ENCODE measurements around the gene TCAIM.

The TCAIM gene

DNA sequence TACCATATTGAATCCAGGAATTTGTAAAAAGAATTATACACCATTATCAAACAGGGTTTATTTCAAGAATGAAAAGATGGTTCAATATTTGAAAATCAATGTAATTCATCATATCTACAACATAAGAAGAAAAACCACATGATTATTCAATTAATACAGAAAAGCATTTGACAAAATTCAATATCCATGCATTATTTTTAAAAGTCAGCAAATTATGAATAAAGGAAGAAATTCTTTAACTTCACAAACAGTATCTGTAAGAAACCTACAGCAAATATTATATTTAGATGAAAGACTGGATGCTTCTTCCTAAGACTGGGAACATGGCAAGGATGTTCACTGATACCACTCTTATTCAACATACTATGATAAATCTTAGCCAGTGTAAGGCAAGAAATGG, 41.3 kb upstream of the TCAIM start (continued):
- TF ChIP-seq ZNF777 (tag by site-specific recombination; IDR thresholded peaks at IDR 0.05; ENCODE audit: borderline replicate concordance) (no peak), ZNF792 (tag by site-specific recombination; IDR thresholded peaks at IDR 0.05) (no peak), KLF16 (tag by site-specific recombination; IDR thresholded peaks at IDR 0.05) (no peak), ZBTB20 (tag by site-specific recombination; IDR thresholded peaks at IDR 0.05) (no peak), ZNF202 (tag by site-specific recombination; IDR thresholded peaks at IDR 0.05; ENCODE audit: borderline replicate concordance) (no peak), ZNF266 (tag by site-specific recombination; IDR thresholded peaks at IDR 0.05; ENCODE audit: low read depth) (no peak), ZFHX2 (tag by site-specific recombination; conservative IDR thresholded peaks at IDR 0.05) (no peak), ZNF558 (tag by site-specific recombination; IDR thresholded peaks at IDR 0.05) (no peak)

DNA sequence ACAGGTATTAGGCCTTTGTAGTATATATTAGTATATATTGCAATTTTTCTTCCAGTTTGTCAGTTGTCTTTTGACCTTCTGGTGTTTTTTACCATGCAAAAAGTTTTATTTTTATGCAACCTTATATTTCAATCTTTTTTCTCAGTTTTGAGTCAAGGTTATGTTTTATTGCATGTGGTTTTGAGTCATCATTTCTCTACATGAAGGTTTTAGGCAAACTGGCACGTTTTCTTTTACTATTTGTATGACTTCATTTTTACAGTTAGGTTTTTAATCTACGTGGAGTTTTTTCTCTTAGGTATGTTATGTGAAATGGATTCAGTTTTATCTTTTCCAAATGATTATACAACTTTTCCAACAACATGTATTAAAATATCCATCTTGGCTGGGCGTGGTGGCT, 36.8 kb upstream of the TCAIM start:
- ChIA-PET POLR2A (no interaction called here), CTCF (no interaction called here)
- no peak for TF ChIP-seq TCF7L2 (IDR thresholded peaks at IDR 0.05; ENCODE audit: borderline replicate concordance, low read depth, low read length)
- TF ChIP-seq IKZF3 (tag by site-specific recombination; IDR thresholded peaks at IDR 0.05): no peak
- H3K4me3 ChIP-seq (ENCODE audit: low read depth, low read length): no peak overlapping the region
- H3K4me1 ChIP-seq (ENCODE audit: control insufficient read depth, insufficient read depth, low read length): no peaks in the 10 kb centered on the region
- H3K27ac ChIP-seq (ENCODE audit: extremely low read depth, low read depth, low read length): no peak overlapping the region
- H3K36me3 ChIP-seq (ENCODE audit: control insufficient read depth in 2 of 2, insufficient read depth in 1 of 2, low read length in 2 of 2): no peaks in the 10 kb centered on the region
- no peaks in the 10 kb centered on the region for H3K9me3 ChIP-seq (ENCODE audit: control insufficient read depth, insufficient read depth, low read depth, low read length)

DNA sequence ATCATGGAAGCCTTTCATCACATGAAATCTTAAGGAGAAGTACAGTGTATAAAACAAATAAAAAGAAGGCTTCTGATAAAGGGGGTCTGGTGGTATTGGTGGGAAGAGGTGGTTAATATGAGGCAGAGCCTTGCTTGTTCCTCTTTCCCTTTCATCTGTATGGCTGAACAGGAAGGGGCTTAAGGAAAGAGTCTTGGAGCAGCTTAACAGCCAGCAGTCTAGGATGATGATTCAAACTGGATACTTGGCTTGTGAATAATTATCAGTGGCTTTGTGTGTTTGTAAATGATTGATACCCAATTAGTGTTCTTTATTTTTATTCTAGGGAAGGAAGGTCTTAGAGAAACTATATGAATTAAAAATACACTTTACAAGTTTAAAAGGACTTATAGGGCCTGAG, 29.1 kb upstream of the TCAIM start:
- Histone ChIP-seq H3K4me1 (ENCODE audit: control insufficient read depth, insufficient read depth, low read length) (no peaks in the 10 kb centered on the region), H3K9me3 (ENCODE audit: control insufficient read depth, insufficient read depth, low read depth, low read length) (no peaks in the 10 kb centered on the region), H3K27ac (ENCODE audit: extremely low read depth, low read depth, low read length) (no peak overlapping the region), H3K36me3 (ENCODE audit: control insufficient read depth in 2 of 2, insufficient read depth in 1 of 2, low read length in 2 of 2) (no peaks in the 10 kb centered on the region), H3K4me3 (ENCODE audit: low read depth, low read length) (no peak overlapping the region)
- TF ChIP-seq KLF1 (tag by site-specific recombination; IDR thresholded peaks at IDR 0.05) (no peak), ZNF514 (tag by site-specific recombination; IDR thresholded peaks at IDR 0.05) (no peak), ZEB2 (tag by site-specific recombination; IDR thresholded peaks at IDR 0.05) (no peak), ZNF140 (tag by site-specific recombination; IDR thresholded peaks at IDR 0.05) (no peak), FEZF1 (tag by site-specific recombination; IDR thresholded peaks at IDR 0.05) (no peak)
- TF ChIP-seq, protein P1, sequence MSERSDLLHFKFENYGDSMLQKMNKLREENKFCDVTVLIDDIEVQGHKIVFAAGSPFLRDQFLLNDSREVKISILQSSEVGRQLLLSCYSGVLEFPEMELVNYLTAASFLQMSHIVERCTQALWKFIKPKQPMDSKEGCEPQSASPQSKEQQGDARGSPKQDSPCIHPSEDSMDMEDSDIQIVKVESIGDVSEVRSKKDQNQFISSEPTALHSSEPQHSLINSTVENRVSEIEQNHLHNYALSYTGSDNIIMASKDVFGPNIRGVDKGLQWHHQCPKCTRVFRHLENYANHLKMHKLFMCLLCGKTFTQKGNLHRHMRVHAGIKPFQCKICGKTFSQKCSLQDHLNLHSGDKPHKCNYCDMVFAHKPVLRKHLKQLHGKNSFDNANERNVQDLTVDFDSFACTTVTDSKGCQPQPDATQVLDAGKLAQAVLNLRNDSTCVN (tag by site-specific recombination; optimal IDR thresholded peaks at IDR 0.05): no peak
- TF ChIP-seq, protein P2, sequence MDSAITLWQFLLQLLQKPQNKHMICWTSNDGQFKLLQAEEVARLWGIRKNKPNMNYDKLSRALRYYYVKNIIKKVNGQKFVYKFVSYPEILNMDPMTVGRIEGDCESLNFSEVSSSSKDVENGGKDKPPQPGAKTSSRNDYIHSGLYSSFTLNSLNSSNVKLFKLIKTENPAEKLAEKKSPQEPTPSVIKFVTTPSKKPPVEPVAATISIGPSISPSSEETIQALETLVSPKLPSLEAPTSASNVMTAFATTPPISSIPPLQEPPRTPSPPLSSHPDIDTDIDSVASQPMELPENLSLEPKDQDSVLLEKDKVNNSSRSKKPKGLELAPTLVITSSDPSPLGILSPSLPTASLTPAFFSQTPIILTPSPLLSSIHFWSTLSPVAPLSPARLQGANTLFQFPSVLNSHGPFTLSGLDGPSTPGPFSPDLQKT (IDR thresholded peaks at IDR 0.05; ENCODE audit: borderline replicate concordance, low read depth, low read length): no peak
- CTCF ChIA-PET: interaction anchor here (0.7 kb wide), 1 partner anchor 1042 kb away, joined by 3 read pairs; no protein-coding TSS in a partner anchor
- POLR2A ChIA-PET: no interaction called here

DNA sequence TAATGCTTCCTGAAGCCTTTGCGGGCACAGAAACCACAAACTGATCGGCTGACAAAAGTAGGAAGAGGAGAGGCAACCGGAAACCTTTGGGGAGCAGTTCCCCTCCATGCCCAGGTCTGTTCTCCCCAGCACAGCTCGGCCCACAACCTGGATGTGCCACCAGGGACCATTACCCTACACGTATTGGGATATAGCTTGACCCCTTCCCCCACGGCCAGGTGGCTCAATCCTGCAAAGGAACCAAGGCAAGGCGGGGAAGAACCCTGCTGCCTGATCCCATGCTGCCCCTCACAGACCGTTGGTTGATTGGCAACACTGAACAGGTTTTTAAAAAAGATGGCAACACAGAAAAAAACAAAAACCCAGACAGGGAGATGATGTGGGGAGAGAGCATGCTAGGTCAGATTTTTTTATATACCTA, 19.7 kb upstream of the TCAIM start:
- Histone ChIP-seq H3K4me1 (ENCODE audit: control insufficient read depth, insufficient read depth, low read length) (no peaks in the 10 kb centered on the region), H3K4me3 (ENCODE audit: low read depth, low read length) (no peak overlapping the region), H3K36me3 (ENCODE audit: control insufficient read depth in 2 of 2, insufficient read depth in 1 of 2, low read length in 2 of 2) (no peaks in the 10 kb centered on the region), H3K27ac (ENCODE audit: extremely low read depth, low read depth, low read length) (no peak overlapping the region), H3K9me3 (ENCODE audit: control insufficient read depth, insufficient read depth, low read depth, low read length) (no peaks in the 10 kb centered on the region)
- ChIA-PET CTCF (no interaction called here), POLR2A (no interaction called here)
- TF ChIP-seq, protein P3, sequence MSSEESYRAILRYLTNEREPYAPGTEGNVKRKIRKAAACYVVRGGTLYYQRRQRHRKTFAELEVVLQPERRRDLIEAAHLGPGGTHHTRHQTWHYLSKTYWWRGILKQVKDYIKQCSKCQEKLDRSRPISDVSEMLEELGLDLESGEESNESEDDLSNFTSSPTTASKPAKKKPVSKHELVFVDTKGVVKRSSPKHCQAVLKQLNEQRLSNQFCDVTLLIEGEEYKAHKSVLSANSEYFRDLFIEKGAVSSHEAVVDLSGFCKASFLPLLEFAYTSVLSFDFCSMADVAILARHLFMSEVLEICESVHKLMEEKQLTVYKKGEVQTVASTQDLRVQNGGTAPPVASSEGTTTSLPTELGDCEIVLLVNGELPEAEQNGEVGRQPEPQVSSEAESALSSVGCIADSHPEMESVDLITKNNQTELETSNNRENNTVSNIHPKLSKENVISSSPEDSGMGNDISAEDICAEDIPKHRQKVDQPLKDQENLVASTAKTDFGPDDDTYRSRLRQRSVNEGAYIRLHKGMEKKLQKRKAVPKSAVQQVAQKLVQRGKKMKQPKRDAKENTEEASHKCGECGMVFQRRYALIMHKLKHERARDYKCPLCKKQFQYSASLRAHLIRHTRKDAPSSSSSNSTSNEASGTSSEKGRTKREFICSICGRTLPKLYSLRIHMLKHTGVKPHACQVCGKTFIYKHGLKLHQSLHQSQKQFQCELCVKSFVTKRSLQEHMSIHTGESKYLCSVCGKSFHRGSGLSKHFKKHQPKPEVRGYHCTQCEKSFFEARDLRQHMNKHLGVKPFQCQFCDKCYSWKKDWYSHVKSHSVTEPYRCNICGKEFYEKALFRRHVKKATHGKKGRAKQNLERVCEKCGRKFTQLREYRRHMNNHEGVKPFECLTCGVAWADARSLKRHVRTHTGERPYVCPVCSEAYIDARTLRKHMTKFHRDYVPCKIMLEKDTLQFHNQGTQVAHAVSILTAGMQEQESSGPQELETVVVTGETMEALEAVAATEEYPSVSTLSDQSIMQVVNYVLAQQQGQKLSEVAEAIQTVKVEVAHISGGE (tag by site-specific recombination; conservative IDR thresholded peaks at IDR 0.05; ENCODE audit: low read depth): no peak
- no peak for TF ChIP-seq SP7 (tag by site-specific recombination; IDR thresholded peaks at IDR 0.05)
- no peak for TF ChIP-seq ZNF112 (tag by site-specific recombination; IDR thresholded peaks at IDR 0.05)
- TF ChIP-seq ZNF175 (tag by site-specific recombination; IDR thresholded peaks at IDR 0.05): no peak
- TF ChIP-seq ZNF530 (tag by site-specific recombination; IDR thresholded peaks at IDR 0.05; ENCODE audit: low read depth): no peak
- TF ChIP-seq, protein P4, sequence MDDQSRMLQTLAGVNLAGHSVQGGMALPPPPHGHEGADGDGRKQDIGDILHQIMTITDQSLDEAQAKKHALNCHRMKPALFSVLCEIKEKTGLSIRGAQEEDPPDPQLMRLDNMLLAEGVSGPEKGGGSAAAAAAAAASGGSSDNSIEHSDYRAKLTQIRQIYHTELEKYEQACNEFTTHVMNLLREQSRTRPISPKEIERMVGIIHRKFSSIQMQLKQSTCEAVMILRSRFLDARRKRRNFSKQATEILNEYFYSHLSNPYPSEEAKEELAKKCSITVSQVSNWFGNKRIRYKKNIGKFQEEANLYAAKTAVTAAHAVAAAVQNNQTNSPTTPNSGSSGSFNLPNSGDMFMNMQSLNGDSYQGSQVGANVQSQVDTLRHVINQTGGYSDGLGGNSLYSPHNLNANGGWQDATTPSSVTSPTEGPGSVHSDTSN (CRISPR knock-in tag; IDR thresholded peaks at IDR 0.05): no peak
- TF ChIP-seq ZBTB8A (tag by site-specific recombination; IDR thresholded peaks at IDR 0.05): no peak
- TF ChIP-seq ZEB2 (tag by site-specific recombination; IDR thresholded peaks at IDR 0.05): no peak
- TF ChIP-seq ZNF623 (tag by site-specific recombination; IDR thresholded peaks at IDR 0.05): no peak

All from HEK293 (cell line).